H1 (cell line): ENCODE results near the gene RBBP8. TPM values are rescaled to one million over a fixed set of nuclear protein-coding genes. Genes with fewer than 3 reads are reported as not detected.
"Not testable (repeated sequence)": the region's sequence is repeated elsewhere in the genome, so short reads cannot be mapped to it uniquely, and the experiment has no call there.

Source experiments
- CTCF ChIA-PET: fragments of 300-600 bp; sonication (Branson Sonifier 250); formaldehyde crosslinking; loops from one replicate; lab custom pipeline; 2021; ENCODE audit not compliant: partially characterized antibody; lab: Charles Lee
- POLR2A ChIA-PET: fragments of 300-600 bp; sonication (Branson Sonifier 250); formaldehyde crosslinking; loops from one replicate; lab custom pipeline; 2021; ENCODE audit warnings: inconsistent platforms; ENCODE audit not compliant: partially characterized antibody; lab: Charles Lee
- DNase-seq, 2 experiments: peaks; one replicate each; pipeline versions ENCODE4 v3.0.0 to v3.0.0-alpha.2; 2010 to 2022; ENCODE audit warnings: low spot score in 2 of 2, low read depth in 1 of 2, mixed read lengths in 1 of 2
- FAIRE-seq: peaks from 2 replicates; lab custom pipeline; 2011; peaks lifted over from hg19 to GRCh38; lab: Jason Lieb, UNC
- H2AFZ ChIP-seq: 2 replicates; pipeline ENCODE4 v1.8.1; 2012; ENCODE audit warnings: low read length, inconsistent platforms
- H2AK5ac ChIP-seq: 2 replicates; pipeline ENCODE4 v1.6.1; 2013; ENCODE audit warnings: low read depth, low read length
- H2BK120ac ChIP-seq: replicated peaks from 2 replicates; pipeline ENCODE3; 2013; ENCODE audit warnings: low read depth, low read length, inconsistent platforms
- H2BK12ac ChIP-seq: 2 replicates; pipeline ENCODE4 v1.6.1; 2013; ENCODE audit warnings: low read depth, low read length
- H2BK15ac ChIP-seq: 2 replicates; pipeline ENCODE4 v1.6.1; 2013; ENCODE audit warnings: low read length
- H2BK20ac ChIP-seq: 2 replicates; pipeline ENCODE4 v1.6.1; 2013; ENCODE audit warnings: low read length
- H2BK5ac ChIP-seq: 2 replicates; pipeline ENCODE4 v1.6.1; 2013; ENCODE audit warnings: low read depth, low read length
- H3K14ac ChIP-seq: 2 replicates; pipeline ENCODE4 v1.6.1; 2013; ENCODE audit warnings: inconsistent platforms; ENCODE audit not compliant: insufficient read length
- H3K18ac ChIP-seq: 2 replicates; pipeline ENCODE4 v1.6.1; 2013; ENCODE audit warnings: low read length; ENCODE audit errors: extremely low read depth
- H3K23ac ChIP-seq: 2 replicates; pipeline ENCODE4 v1.6.1; 2013; ENCODE audit warnings: inconsistent platforms; ENCODE audit not compliant: insufficient read length
- H3K23me2 ChIP-seq: 2 replicates; pipeline ENCODE4 v1.6.1; 2013; ENCODE audit warnings: low read depth, low read length
- H3K27ac ChIP-seq: 2 replicates; pipeline ENCODE4 v1.6.1; 2011; ENCODE audit warnings: low read depth, low read length, inconsistent platforms
- H3K27me3 ChIP-seq, 4 experiments: replicated peaks in 1 of 4; 1 replicate in 1 of 4; 2 replicates in 3 of 4; pipeline versions ENCODE4 v1.6.1 to v1.8.1; 2011 to 2013; ENCODE audit warnings: low read length in 3 of 4, mild to moderate bottlenecking in 3 of 4, inconsistent platforms in 2 of 4, mixed read lengths in 2 of 4, moderate library complexity in 1 of 4; ENCODE audit not compliant: control insufficient read depth in 3 of 4, insufficient read depth in 3 of 4; ENCODE audit errors: extremely low read depth in 1 of 4
- H3K36me3 ChIP-seq, 4 experiments: 2 replicates each; pipeline versions ENCODE4 v1.6.1 to v1.8.1; 2011 to 2013; ENCODE audit warnings: mild to moderate bottlenecking in 4 of 4, low read length in 3 of 4, moderate library complexity in 2 of 4, control low read depth in 1 of 4, inconsistent platforms in 1 of 4; ENCODE audit not compliant: insufficient read depth in 4 of 4, control insufficient read depth in 2 of 4
- H3K4ac ChIP-seq: replicated peaks from 2 replicates; pipeline ENCODE3; 2013; ENCODE audit warnings: low read length, low read depth, mixed read lengths, inconsistent platforms; ENCODE audit not compliant: insufficient read length
- H3K4me1 ChIP-seq, 4 experiments: replicated peaks in 1 of 4; 1 replicate in 1 of 4; 2 replicates in 3 of 4; pipeline versions ENCODE4 v1.6.1 to v1.8.1; 2011 to 2013; ENCODE audit warnings: low read length in 3 of 4, inconsistent platforms in 2 of 4, mixed read lengths in 1 of 4; ENCODE audit not compliant: insufficient read depth in 4 of 4, control insufficient read depth in 3 of 4
- H3K4me2 ChIP-seq, 2 experiments: 2 replicates each; pipeline versions ENCODE4 v1.6.1 to v1.8.1; 2011 to 2013; ENCODE audit warnings: low read depth in 2 of 2, low read length in 2 of 2, control low read depth in 1 of 2, inconsistent platforms in 1 of 2, mild to moderate bottlenecking in 1 of 2; ENCODE audit not compliant: insufficient read depth in 1 of 2
- H3K4me3 ChIP-seq, 4 experiments: fragments of 200-600, 300-600 bp in 1 of 4; sonication (generic), shearing (Covaris generic), sonication (Bioruptor Twin) in 1 of 4; 2 replicates each; pipeline versions ENCODE4 v1.5.1 to v1.8.1; 2011 to 2016; ENCODE audit warnings: low read length in 4 of 4, low read depth in 3 of 4, control low read depth in 2 of 4, inconsistent platforms in 2 of 4, mild to moderate bottlenecking in 2 of 4, mixed read lengths in 1 of 4, moderate library complexity in 1 of 4; ENCODE audit not compliant: insufficient read depth in 2 of 4; ENCODE audit errors: extremely low read depth in 1 of 4
- H3K56ac ChIP-seq: replicated peaks from 2 replicates; pipeline ENCODE3; 2013; ENCODE audit warnings: low read depth, mild to moderate bottlenecking, mixed read lengths, low read length, inconsistent platforms; ENCODE audit not compliant: insufficient read length
- H3K79me1 ChIP-seq: 2 replicates; pipeline ENCODE4 v1.6.1; 2013; ENCODE audit warnings: low read depth, low read length, control low read depth
- H3K79me2 ChIP-seq, 2 experiments: 2 replicates each; pipeline versions ENCODE4 v1.6.1 to v1.8.1; 2012 to 2013; ENCODE audit warnings: low read length in 2 of 2, mild to moderate bottlenecking in 2 of 2, inconsistent platforms in 1 of 2; ENCODE audit not compliant: insufficient read depth in 2 of 2, control insufficient read depth in 1 of 2
- H3K9ac ChIP-seq, 4 experiments: replicated peaks in 1 of 4; 1 replicate in 1 of 4; 2 replicates in 3 of 4; pipeline versions ENCODE4 v1.6.1 to v1.8.1; 2011 to 2013; ENCODE audit warnings: low read depth in 3 of 4, low read length in 3 of 4, control low read depth in 2 of 4, mild to moderate bottlenecking in 2 of 4, moderate library complexity in 2 of 4, inconsistent platforms in 1 of 4; ENCODE audit errors: extremely low read depth in 1 of 4
- H3K9me3 ChIP-seq, 2 experiments: 2 replicates each; pipeline versions ENCODE4 v1.6.1 to v1.8.1; 2012 to 2013; ENCODE audit warnings: mild to moderate bottlenecking in 2 of 2, moderate library complexity in 2 of 2, control low read depth in 1 of 2, inconsistent platforms in 1 of 2, low read depth in 1 of 2, low read length in 1 of 2, mixed read lengths in 1 of 2; ENCODE audit not compliant: insufficient read depth in 2 of 2
- H4K20me1 ChIP-seq, 2 experiments: replicated peaks in 1 of 2; 2 replicates each; pipeline versions ENCODE3 to v1.8.1; 2011 to 2013; ENCODE audit warnings: inconsistent platforms in 2 of 2, low read length in 2 of 2, mild to moderate bottlenecking in 1 of 2; ENCODE audit not compliant: insufficient read depth in 2 of 2, control insufficient read depth in 1 of 2
- H4K5ac ChIP-seq: 2 replicates; pipeline ENCODE4 v1.6.1; 2013; ENCODE audit warnings: low read length, low read depth, mixed read lengths, inconsistent platforms; ENCODE audit not compliant: insufficient read length
- H4K8ac ChIP-seq: 2 replicates; pipeline ENCODE4 v1.8.0; 2013; ENCODE audit warnings: mild to moderate bottlenecking, moderate library complexity, low read length, inconsistent platforms; ENCODE audit not compliant: insufficient read depth; ENCODE audit errors: extremely low read depth
- H4K91ac ChIP-seq: replicated peaks from 2 replicates; pipeline ENCODE3; 2013; ENCODE audit warnings: low read length, mixed read lengths, inconsistent platforms; ENCODE audit not compliant: insufficient read length
- WGBS, 2 experiments: shearing (Covaris generic) in 1 of 2; methylation state at CpG; one replicate each; pipeline versions ENCODE4 v1.1.6 to v1.1.7; 2013 to 2015; ENCODE audit warnings: low lambda C conversion rate in 2 of 2, mixed read lengths in 2 of 2, inconsistent platforms in 1 of 2, low coverage in 1 of 2, missing lambda C conversion rate in 1 of 2; ENCODE audit not compliant: insufficient replicate concordance in 2 of 2, insufficient coverage in 1 of 2, insufficient read length in 1 of 2; ENCODE audit errors: extremely low coverage in 1 of 2, missing lambda C conversion rate in 1 of 2; 5-methylcytosine and 5-hydroxymethylcytosine counted together
- polyA plus RNA-seq, 7 experiments: library from polyadenylated mRNA; depleted of rRNA in 3 of 7; stranded (reverse) in 5 of 7; unstranded in 2 of 7; fragments of >200 nt in 5 of 7; fragments of 200-250 nt in 2 of 7; gene quantifications; 1 replicate in 5 of 7; 2 replicates in 1 of 7; 4 replicates in 1 of 7; pipeline versions ENCODE4 v1.2.1 to v1.2.3, GENCODE V29; 2011 to 2013; ENCODE audit warnings: missing spikeins in 2 of 7, mixed read lengths in 2 of 7
- total RNA-seq: library from RNA; stranded (reverse); fragmentation: NEBNext Ultra II Directional; extraction: Animal tissue kit (Norgen Biotek cat#: 25700); gene quantifications from 2 replicates; pipeline ENCODE4 v1.2.1, GENCODE V29; 2021

RBBP8 gene
- total and polyA plus RNA-seq, 2 of the 8 experiments (the other 6 are each of a cell fraction or from before 2014, with no cell fraction given), result 16.1 to 65.8 TPM

- CTCF ChIA-PET, H2AFZ ChIP-seq, H3K23ac ChIP-seq, H3K4ac ChIP-seq, H3K79me2 ChIP-seq, H3K56ac ChIP-seq, H2AK5ac ChIP-seq, H3K79me1 ChIP-seq, H3K4me1 ChIP-seq, H4K91ac ChIP-seq, H2BK5ac ChIP-seq, H2BK120ac ChIP-seq, H3K36me3 ChIP-seq, H2BK15ac ChIP-seq, H3K23me2 ChIP-seq, H3K27ac ChIP-seq, H3K18ac ChIP-seq, H3K9ac ChIP-seq, H2BK20ac ChIP-seq, H4K5ac ChIP-seq, DNase-seq, H2BK12ac ChIP-seq, H3K14ac ChIP-seq, POLR2A ChIA-PET, H3K4me3 ChIP-seq, FAIRE-seq, H4K8ac ChIP-seq, H4K20me1 ChIP-seq, H3K27me3 ChIP-seq, H3K4me2 ChIP-seq: not testable (repeated sequence)
- peaks cover 8 to 14% of the 10 kb centered on the region in 2 experiments; a peak in 3 of 4 replicates for H3K9me3 ChIP-seq
- 91% methylated on average over 11 of the region's 11 CpGs; no CpG with 5 or more reads in 1 of the 2 experiments for WGBS, 2 experiments
These were observed 47.4 kb upstream of the RBBP8 start for GRCh38 chr18:22885694-22886093.
